DMS 273 (cell line): ENCODE data around the gene EEF1AKMT3.

Source experiments
- DNase-seq: peaks from one replicate; lab custom pipeline; 2025; ENCODE audit not compliant: unreplicated experiment; lab: John Stamatoyannopoulos, UW

The EEF1AKMT3 gene

DNA sequence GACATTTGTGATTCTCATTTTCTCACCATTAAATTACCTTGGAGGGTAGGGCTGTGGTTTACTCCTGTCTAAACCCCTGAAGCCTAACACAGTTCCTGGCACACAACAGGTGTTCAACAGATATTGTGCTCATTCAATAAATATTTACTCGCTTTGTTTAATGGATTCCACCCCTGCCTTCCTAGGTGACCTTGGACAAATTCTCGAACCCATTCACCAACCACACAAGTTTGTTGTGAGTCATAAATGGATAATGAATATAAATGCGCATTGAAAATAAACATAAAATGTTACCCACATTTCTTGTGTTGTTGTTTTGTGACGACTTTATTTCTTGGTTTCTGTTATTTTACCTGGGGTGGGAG is 9.8 kb downstream of the EEF1AKMT3 start:
- DNase-seq, result no peak

DNA sequence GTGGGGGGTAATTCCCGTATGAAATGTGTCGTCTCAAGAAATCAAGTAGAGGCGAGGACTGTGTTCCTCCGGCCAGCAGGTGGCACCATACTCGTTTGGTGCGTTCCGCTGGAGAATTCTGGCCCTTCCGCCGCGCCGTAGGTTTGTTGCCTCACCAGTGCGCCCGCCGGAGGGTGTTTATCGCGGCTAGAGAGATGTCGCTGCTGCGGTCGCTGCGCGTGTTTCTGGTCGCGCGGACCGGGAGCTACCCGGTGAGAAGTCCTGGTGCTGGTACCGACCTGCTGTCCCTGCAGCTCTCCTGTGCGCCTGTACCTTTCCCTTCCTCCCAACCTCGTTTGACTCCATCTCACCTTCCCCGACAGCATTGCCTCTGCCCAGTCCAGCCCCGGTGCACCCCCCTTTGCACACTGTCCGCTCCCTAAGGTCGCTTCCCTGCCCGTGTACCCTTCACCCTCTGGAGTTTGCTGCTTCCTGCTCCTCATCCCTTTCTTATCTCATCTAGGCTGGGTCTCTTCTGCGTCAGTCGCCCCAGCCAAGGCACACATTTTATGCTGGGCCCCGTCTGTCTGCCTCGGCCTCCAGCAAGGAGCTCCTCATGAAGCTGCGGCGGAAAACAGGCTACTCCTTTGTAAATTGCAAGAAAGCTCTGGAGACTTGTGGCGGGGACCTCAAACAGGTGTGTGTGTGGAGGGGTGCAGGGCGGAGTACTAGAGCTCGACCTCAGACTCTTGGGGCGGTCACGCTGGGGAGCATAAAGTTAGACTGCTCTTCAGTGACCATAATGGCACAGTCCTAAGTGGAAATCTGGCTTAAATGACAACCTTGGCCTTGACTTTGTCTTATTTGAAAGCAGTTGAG is 10.4 kb downstream of the EEF1AKMT3 start, which contains the start of gene TSFM:
Gene TSFM (plus strand): TSS at position 180 of the 858 bp plus-strand sequence. CDS start 15 bp downstream, at position 195.
- DNase-seq, result peak; percentile 96

DNA sequence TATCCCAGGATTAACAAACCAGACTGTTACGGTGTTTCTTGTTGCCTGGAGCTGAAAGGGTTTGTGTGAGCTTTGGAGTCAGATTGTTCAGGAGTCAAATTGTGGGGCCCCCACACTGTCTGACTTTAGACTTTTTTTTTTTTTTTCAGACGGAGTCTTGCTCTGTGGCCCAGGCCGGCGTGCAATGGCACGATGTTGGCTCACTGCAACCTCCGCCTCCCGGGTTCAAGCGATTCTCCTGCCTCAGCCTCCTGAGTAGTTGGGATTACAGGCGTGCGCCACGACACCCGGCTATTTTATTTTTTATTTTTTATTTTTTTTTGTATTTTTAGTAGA is 11.0 kb downstream of the EEF1AKMT3 start:
- DNase-seq, result no peak

DNA sequence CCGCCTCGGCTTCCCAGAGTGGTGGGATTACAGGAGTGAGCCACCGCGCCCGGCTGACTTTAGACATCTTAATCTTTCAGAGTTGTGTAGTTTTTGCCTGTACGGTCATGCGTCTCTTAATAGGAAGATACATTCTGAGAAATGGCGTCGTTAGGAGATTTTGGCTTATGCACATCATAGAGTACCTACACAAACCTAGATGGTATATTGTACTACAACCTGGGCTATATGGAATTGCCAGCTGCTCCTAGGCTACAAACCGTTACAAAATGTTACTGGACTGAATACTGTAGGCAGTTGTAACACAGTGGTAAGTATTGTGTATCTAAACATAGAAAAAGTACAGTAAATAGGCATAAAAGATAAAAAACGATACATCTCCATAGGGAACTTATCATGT is 11.4 kb downstream of the EEF1AKMT3 start:
- no peak for DNase-seq

DNA sequence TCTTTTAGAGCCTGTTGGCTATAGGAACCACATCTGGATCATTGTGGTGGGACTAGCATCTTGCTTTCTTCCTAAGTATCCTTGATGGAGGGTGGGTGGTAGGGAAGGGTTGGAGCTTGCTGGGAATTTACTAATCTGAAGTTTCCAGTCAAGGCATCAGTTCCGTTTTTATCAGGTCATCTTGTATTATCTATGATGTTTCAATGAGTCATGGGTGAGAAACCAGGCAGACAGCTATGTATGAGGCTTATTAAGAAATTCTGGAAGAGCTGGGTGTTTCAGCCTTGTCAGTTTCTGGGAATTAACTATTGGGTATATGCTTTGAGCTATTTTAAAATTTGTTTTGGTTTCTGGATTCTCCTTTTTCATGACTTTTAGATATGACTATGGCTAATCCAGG is 21.5 kb downstream of the EEF1AKMT3 start:
- DNase-seq, result no peak

DNA sequence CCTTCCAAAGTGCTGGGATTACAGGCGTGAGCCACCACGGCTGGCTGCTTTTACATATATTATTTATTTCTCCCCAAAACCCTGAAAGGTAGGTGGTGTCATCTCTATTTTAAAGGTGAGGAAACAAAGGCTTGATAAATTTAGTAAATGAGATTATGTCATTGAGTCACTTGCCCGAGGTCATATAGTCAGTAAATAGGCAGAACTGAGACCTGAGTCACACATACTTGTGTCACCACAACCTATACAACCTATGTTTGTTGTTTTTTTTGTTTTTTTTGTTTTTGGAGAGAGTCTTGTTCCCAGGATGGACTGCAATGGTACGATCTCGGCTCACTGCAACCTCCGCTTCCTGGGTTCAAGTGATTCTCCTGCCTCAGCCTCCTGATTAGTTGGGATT is 22.9 kb downstream of the EEF1AKMT3 start:
- no peak for DNase-seq

DNA sequence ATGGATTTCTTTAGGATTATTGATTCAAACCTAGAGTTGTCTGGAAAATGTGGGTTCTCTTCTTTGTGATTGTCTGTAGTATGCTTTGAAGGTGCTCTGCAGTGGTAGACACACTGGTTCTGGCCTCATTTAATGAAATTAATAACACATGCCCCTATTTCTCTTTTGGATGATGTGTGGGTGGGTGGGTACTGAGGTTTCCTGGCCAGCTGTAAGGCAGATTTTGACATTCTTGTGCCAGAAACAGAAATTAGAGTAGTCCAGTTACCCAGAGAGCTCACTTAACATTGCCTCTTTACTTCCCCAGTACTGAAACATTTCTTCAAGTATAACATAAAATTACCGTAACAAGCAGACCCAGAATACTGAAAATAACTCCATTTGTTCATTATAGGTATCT is 24.6 kb downstream of the EEF1AKMT3 start:
- no peak for DNase-seq

DNA sequence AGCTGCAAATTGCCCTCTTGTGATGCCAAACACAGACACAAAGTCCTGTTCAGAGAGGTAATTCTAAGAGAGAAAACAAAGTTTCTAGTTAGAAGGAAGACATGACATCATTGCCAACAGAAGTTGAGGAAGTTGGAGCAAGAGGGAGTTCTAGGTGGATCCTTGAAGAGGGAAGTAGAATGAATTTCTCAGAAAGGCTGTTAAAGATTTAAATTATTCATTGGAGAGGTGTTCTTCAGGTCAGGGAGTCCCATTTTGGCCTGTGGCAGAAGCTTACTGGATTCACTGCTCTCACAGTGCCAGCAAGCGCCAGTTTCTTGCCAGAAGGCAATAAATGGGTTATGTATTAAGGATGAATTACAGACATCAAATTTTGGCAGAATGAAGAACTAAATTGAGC is 25.5 kb downstream of the EEF1AKMT3 start:
- DNase-seq, result no peak

DNA sequence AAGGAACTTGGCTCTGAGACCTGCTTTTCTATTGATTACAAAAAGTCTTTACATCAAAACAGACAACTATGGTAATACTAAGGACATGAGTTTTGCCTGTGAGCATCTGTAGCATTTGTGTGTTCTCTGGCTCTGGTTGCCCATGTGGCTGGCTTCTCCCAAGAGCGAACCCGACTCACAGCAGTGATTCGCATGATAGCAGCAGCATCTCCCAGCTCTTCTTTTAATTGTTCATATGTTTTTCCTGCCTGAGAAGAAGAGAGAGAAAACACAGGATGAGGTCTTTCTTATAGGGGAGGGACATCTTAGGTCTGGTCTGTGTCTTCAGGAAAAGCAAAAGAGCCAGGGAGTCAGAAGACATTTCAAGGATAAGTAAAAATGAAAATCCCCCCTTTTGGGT is 28.6 kb downstream of the EEF1AKMT3 start:
- DNase-seq, result no peak

DNA sequence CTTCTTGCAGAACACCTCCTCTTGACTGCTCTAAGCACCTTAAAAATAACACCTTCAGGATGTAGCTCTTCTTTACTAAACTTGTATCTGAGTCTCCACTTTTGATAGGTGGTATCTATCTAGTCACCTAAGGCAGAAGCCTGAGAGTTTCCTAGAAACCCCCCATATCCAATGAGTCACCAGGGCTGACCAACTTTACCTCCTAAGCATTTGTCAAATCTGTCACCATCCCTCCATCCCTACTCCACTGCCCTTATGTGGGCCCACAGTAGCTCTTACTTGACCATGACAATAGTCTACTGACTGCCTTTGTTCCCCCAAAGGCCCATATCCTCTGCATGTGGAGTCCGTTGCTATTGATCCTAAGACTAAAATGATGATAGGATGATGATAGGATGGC is 30.2 kb downstream of the EEF1AKMT3 start:
- DNase-seq, result no peak

DNA sequence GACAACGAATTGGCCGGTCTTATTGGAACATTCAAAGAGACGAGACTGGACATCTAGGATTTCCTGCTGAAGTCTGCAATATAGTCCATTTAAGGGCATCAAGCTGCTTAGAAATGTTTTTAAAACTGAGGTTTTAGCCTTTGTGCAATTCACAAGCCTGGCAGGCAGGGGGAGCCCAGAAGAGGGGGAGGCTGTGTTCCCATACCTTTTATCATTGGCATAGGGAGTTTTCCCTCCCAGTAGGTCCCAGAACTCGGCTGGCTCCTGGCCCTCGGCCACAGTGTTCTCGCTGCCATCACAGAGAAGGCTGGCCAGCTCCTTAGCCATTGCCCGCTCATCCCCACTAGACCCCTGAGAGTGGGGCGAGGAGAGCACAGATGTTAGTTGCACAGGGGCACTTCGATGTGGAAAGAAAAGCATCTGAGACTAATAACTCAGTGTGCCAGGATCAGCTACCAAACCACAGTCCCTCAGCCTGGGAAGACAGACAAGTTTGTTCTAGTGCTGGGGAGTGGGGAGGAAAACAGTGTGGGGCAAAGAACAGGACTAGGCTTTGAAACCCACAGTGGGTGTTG is 31.0 kb downstream of the EEF1AKMT3 start:
- DNase-seq, result peak; percentile 76

DNA sequence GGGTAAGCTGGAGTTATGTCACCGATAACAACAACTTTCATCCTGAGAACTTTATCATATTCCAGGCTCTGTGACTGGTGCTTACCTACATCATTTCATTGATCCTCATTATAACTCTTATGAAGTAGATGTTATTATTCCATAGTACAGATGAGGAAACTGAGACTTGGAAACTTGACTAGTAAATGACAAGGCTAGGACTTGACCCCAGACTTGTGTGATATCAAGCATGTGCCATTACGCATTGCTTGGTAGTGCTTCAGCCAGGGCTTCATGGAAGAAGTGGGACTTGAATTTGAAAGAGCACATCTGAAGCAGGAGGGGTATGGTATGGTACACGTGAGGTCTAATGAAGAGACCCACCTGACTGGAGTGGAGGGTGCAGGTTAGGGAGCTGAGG is 34.3 kb downstream of the EEF1AKMT3 start:
- no peak for DNase-seq

DNA sequence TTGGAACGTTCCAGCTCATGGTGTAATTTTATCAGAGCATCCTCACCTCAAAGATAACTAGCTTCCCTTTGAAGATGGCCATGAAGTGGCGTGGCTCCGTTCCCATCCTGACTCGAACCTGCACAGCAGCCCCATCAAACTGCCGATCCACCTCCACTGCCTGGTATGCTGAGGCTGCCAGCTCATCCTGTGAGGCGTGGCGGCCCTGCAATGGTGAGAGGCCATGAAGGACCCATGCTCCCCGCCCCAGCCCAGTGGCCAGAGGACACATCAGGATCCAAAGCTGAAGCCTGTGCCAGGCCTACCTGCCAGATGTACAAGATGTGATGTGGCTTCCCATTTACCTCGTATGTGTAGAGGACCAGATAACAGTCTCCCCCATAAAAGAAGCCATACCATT is 34.9 kb downstream of the EEF1AKMT3 start:
- no peak for DNase-seq

DNA sequence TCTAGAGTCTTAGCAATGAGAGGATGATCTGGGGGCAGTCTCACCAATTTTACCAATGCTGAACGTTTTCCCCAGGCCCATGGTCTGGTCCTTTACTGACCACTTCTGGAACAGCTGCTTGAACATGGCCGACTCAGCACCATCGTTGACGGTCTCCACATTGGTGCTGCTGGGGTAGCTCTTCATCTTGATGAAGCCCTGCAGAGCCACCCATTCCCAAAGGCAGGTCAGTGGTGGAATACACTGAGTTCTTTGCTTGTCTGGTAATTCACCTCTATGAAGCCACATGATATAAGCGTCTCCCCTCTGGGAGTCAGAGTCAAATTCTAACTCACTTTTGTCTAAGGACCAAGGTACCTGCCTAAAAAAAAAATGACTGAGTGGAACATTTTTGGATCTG is 35.9 kb downstream of the EEF1AKMT3 start:
- no peak for DNase-seq

DNA sequence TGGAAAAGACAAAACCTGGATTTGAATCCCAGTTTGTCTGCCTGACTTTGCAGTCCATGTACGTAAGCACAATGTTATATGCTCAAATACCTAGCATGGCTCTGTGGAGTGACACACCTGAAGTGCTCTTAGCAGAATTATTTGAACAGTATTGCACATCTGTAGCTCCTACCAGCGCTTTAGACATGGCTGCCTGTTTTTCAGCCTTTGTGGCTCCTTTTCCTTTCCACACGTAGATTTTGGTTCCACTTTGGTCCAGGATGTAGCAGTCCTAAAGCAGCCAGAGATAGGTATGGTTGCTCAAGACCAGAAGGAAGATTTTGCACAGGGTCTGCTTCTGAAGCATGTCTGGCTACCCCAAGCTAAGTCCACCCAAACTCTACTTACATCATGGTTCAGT is 37.0 kb downstream of the EEF1AKMT3 start:
- DNase-seq, result no peak

DNA sequence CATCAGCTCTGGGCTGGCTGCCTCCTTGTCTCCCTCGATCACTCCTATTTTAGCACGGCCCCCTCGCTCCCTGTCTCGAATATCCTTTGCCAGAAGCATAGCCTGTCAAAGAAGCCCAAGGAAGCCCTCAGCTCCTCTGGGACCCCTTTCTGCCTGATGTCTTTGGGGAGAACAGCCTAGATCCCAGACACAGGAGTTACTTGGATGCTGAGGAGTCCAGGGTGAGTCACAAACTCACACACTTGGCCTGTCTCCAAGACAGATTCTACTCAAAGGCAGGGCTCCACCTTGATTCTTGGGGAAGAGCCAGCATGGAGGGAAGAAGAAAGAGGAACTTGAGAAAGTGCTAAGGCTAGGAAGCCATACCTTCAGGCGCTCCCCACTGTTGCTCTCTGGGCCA is 38.0 kb downstream of the EEF1AKMT3 start:
- DNase-seq, result peak; percentile 23

DNA sequence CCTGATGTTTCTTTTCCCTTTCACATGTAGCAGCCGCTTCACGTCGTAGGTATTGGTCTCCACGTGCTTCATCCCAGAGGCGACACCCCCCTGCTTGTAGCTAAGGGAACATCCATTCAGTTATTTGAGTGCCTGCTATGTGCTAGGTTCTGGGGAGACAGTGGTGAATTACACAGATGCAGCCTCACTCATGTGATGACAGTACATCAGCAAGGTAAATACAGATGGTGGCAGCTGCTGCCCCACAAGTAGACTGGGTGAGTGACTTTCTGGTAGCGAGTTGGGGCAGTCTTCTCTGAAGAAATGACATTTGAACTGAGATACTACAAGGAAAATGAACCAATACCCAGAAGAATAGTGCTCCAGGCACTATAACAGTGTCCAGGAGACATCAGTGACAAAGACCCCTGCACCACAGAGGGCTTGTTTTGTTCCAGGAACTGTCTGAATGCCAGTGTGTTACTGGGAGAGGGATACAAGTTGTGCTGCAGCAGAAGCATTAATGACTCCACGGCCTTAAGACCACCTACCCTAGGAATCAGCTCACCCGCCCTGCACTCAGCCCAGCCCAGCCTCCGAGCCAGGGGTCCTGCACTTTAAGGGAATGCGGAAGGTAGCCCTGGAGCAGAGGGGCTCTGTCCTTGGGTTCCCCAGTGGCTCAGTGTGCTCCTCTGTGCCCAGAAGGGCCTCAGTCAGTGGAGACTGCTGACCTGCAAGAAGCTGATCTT is 38.8 kb downstream of the EEF1AKMT3 start:
- no peak for DNase-seq

DNA sequence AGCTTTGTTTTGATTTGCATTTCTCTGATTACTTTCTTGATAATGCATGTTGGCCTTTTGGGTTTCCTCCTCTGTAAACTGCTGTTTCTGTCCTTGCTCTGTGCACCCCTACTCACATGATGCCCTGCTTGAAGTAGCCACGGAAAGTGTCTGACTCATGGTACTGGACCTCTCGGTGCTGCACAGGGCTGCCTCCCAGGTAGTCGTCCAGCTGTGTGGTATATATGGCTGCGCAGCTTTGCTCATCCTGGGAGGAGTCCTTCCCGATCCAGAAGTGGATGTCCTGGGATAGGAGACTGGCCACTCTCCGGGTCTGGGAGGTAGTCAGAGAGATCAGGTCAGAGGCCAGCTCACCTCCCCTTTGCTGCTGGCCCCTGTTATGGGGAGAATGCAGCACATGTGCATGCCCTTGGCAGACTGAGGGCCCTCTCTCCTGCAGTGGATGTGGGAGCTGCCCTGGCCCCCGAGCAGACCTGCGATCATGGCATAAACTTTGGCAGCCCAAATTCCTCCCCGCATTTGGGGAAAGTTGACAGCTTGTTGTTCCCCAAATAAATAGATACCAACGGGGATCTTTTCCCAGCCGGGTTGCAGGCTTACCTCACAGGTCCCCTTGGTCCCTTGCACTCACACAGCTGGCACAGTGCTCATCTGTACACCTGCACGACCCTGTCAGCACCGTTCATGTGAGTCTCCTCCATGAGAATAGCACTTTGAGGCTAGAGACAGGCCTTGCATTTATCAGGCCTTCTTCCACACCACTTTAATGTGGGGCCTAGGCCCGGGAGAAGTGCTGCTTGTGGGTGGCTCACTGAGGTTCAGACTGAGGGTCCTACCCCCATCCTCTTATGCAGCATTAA is 40.9 kb downstream of the EEF1AKMT3 start:
- no peak for DNase-seq

DNA sequence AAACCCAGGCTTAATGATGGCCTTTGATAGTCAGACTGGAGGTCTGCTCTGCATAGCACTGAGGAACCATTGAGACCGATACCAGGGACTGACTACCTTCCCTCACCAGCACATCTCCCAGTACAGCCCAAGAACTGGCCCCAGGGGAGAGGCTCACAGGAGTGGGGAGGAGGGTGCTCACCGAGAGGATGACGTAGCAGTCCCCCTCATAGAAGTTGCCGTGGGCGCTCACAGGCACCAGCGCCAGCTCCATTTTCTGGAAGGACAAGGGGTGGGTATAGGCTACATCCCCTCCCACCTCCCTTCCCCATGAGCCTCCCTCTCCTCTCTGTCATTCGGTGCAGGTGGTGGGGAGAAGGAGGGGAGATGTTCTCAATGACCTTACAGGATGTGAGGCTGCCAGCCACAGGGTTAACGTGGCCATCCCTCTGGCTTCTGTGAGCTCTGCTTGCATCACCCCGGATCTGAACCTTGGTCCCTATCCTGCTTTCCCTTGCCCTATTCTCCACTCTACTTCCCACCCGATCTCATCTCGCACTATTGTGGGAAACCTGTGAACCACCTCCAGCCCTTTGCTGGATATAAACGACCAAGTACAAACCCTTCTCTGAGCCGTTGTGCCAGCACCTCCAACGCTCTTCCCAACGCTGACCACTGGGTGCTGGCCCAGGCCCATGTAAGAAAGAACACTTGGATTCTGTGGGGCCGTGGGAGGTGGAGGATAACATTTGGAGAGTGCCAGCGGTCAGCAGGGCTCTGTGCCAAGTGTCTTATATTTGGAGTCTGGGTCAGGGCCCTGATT is 41.8 kb downstream of the EEF1AKMT3 start:
- DNase-seq, result no peak

DNA sequence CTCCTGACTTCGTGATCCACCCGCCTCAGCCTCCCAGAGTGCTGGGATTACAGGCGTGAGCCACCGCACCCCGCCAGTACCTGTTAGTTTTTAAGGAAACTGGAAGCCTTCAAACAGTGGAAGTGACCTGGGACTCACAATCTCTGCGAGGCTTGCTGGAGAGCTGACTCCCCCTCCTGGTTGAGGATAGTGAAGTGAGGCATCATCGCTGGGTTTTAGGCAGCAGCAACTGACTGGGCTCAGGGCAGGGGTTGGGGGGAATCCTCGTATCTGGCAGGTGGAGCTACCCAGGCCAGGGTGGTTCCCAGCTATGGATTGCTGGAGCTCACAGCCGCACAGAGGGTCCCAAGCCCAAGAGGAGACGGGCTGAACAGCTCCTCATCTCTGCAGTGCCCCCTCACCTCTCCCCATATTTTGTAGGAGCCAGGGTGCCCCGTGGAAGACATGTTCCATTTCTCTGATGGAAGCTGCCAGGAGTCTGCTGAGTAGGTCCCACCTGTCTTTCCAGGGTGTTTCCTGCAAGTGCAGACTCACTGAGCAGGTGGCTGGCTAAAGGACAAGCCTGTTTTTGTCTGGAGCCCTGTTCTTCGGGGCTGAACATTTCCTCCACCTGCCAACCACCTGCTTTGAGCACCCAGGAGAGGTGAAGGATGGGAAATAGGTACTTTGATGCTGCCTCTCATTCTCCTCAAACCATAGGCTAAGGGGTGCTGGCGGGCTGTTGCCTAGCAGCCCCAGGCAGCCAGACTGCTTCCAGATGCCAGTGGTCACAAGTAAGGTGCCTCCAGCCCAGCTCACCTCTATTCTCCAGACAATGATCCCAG is 43.0 kb downstream of the EEF1AKMT3 start:
- DNase-seq, result peak; percentile 43
